ENCODE data around the gene VRK2. TPM values are rescaled to one million over a fixed set of nuclear protein-coding genes. Genes with fewer than 3 reads are reported as not detected.
"Not testable (repeated sequence)": the region's sequence is repeated elsewhere in the genome, so short reads cannot be mapped to it uniquely, and the experiment has no call there.

The VRK2 gene
- total RNA-seq, 1 experiment from 2014 or later, result 25.4 TPM

GRCh38 chr2:58158481-58158880 lies 111.9 kb downstream of the VRK2 start:
- H3K36me3 Mint-ChIP-seq (ENCODE audit: insufficient read depth, unreplicated experiment), result peaks cover 14% of the 10 kb centered on the region
- no peaks in the 10 kb centered on the region for H3K9me3 Mint-ChIP-seq (ENCODE audit: low read depth, unreplicated experiment)
- H3K4me3 Mint-ChIP-seq (ENCODE audit: low read depth, unreplicated experiment), result no peak overlapping the region
- H3K27me3 Mint-ChIP-seq (ENCODE audit: unreplicated experiment), result no peaks in the 10 kb centered on the region
- intact Hi-C loops (cut with micrococcal nuclease; ENCODE audit: unreplicated experiment), result loop anchor here (10.0 kb wide), 1 partner anchor 394 kb away; no protein-coding TSS in a partner anchor
- BruUV-seq (replicated peaks), result no TSS peak
- H3K4me1 Mint-ChIP-seq (ENCODE audit: low read depth, unreplicated experiment), result no peaks in the 10 kb centered on the region
- no peak for DNase-seq
- CTCF ChIA-PET, result no interaction called here
- no peak for TF ChIP-seq CTCF (IDR thresholded peaks at IDR 0.05; ENCODE audit: unreplicated experiment)
- H3K27ac Mint-ChIP-seq (ENCODE audit: unreplicated experiment), result no peak overlapping the region

GRCh38 chr2:58163913-58164312 lies 117.3 kb downstream of the VRK2 start:
- intact Hi-C loops (cut with micrococcal nuclease; ENCODE audit: unreplicated experiment), result no loop called here
- CTCF ChIA-PET, result no interaction called here
- BruUV-seq (replicated peaks), result no TSS peak
- H3K4me1 Mint-ChIP-seq (ENCODE audit: low read depth, unreplicated experiment), result no peaks in the 10 kb centered on the region
- peaks cover 18% of the 10 kb centered on the region for H3K36me3 Mint-ChIP-seq (ENCODE audit: insufficient read depth, unreplicated experiment)
- no peak overlapping the region for H3K27ac Mint-ChIP-seq (ENCODE audit: unreplicated experiment)
- TF ChIP-seq CTCF (IDR thresholded peaks at IDR 0.05; ENCODE audit: unreplicated experiment), result no peak
- no peaks in the 10 kb centered on the region for H3K27me3 Mint-ChIP-seq (ENCODE audit: unreplicated experiment)
- H3K4me3 Mint-ChIP-seq (ENCODE audit: low read depth, unreplicated experiment), result no peak overlapping the region
- no peaks in the 10 kb centered on the region for H3K9me3 Mint-ChIP-seq (ENCODE audit: low read depth, unreplicated experiment)
- DNase-seq, result no peak

- DNase-seq; H3K4me3 Mint-ChIP-seq (ENCODE audit: low read depth, unreplicated experiment); H3K27me3 Mint-ChIP-seq (ENCODE audit: unreplicated experiment); H3K27ac Mint-ChIP-seq (ENCODE audit: unreplicated experiment); H3K9me3 Mint-ChIP-seq (ENCODE audit: low read depth, unreplicated experiment); H3K4me1 Mint-ChIP-seq (ENCODE audit: low read depth, unreplicated experiment); intact Hi-C loops (cut with micrococcal nuclease; ENCODE audit: unreplicated experiment); H3K36me3 Mint-ChIP-seq (ENCODE audit: insufficient read depth, unreplicated experiment); BruUV-seq (replicated peaks): not testable (repeated sequence)
- CTCF ChIA-PET, result interaction anchor here (0.7 kb wide), 1 partner anchor 12 kb away, joined by 3 read pairs; no protein-coding TSS in a partner anchor
These were observed 121.5 kb downstream of the VRK2 start for GRCh38 chr2:58168130-58168529.

GRCh38 chr2:58169845-58170244 lies 123.2 kb downstream of the VRK2 start:
- H3K36me3 Mint-ChIP-seq (ENCODE audit: insufficient read depth, unreplicated experiment); H3K27me3 Mint-ChIP-seq (ENCODE audit: unreplicated experiment); H3K4me3 Mint-ChIP-seq (ENCODE audit: low read depth, unreplicated experiment); CTCF ChIA-PET; DNase-seq; H3K4me1 Mint-ChIP-seq (ENCODE audit: low read depth, unreplicated experiment); BruUV-seq (replicated peaks); intact Hi-C loops (cut with micrococcal nuclease; ENCODE audit: unreplicated experiment); H3K27ac Mint-ChIP-seq (ENCODE audit: unreplicated experiment): not testable (repeated sequence)
- H3K9me3 Mint-ChIP-seq (ENCODE audit: low read depth, unreplicated experiment), result peaks cover 14% of the 10 kb centered on the region

GRCh38 chr2:58170334-58170933 lies 123.8 kb downstream of the VRK2 start:
- peaks cover 14% of the 10 kb centered on the region for H3K9me3 Mint-ChIP-seq (ENCODE audit: low read depth, unreplicated experiment)
- H3K4me1 Mint-ChIP-seq (ENCODE audit: low read depth, unreplicated experiment); H3K27me3 Mint-ChIP-seq (ENCODE audit: unreplicated experiment); DNase-seq; BruUV-seq (replicated peaks); H3K27ac Mint-ChIP-seq (ENCODE audit: unreplicated experiment); H3K36me3 Mint-ChIP-seq (ENCODE audit: insufficient read depth, unreplicated experiment); H3K4me3 Mint-ChIP-seq (ENCODE audit: low read depth, unreplicated experiment); intact Hi-C loops (cut with micrococcal nuclease; ENCODE audit: unreplicated experiment); CTCF ChIA-PET: not testable (repeated sequence)

- H3K36me3 Mint-ChIP-seq (ENCODE audit: insufficient read depth, unreplicated experiment); H3K27ac Mint-ChIP-seq (ENCODE audit: unreplicated experiment); intact Hi-C loops (cut with micrococcal nuclease; ENCODE audit: unreplicated experiment); H3K4me1 Mint-ChIP-seq (ENCODE audit: low read depth, unreplicated experiment); BruUV-seq (replicated peaks); H3K4me3 Mint-ChIP-seq (ENCODE audit: low read depth, unreplicated experiment); DNase-seq; H3K27me3 Mint-ChIP-seq (ENCODE audit: unreplicated experiment); CTCF ChIA-PET: not testable (repeated sequence)
- H3K9me3 Mint-ChIP-seq (ENCODE audit: low read depth, unreplicated experiment), result peaks cover 14% of the 10 kb centered on the region
These were observed 125.2 kb downstream of the VRK2 start for GRCh38 chr2:58171831-58172230.

- H3K4me3 Mint-ChIP-seq (ENCODE audit: low read depth, unreplicated experiment); CTCF ChIA-PET; DNase-seq; H3K27me3 Mint-ChIP-seq (ENCODE audit: unreplicated experiment); intact Hi-C loops (cut with micrococcal nuclease; ENCODE audit: unreplicated experiment); BruUV-seq (replicated peaks); H3K36me3 Mint-ChIP-seq (ENCODE audit: insufficient read depth, unreplicated experiment); H3K4me1 Mint-ChIP-seq (ENCODE audit: low read depth, unreplicated experiment); H3K9me3 Mint-ChIP-seq (ENCODE audit: low read depth, unreplicated experiment); H3K27ac Mint-ChIP-seq (ENCODE audit: unreplicated experiment): not testable (repeated sequence)
These were observed 130.6 kb downstream of the VRK2 start for GRCh38 chr2:58177187-58177586.

GRCh38 chr2:58180175-58180574 lies 133.6 kb downstream of the VRK2 start:
- H3K27me3 Mint-ChIP-seq (ENCODE audit: unreplicated experiment); H3K4me3 Mint-ChIP-seq (ENCODE audit: low read depth, unreplicated experiment); CTCF ChIA-PET; intact Hi-C loops (cut with micrococcal nuclease; ENCODE audit: unreplicated experiment); H3K36me3 Mint-ChIP-seq (ENCODE audit: insufficient read depth, unreplicated experiment); H3K4me1 Mint-ChIP-seq (ENCODE audit: low read depth, unreplicated experiment); H3K9me3 Mint-ChIP-seq (ENCODE audit: low read depth, unreplicated experiment); H3K27ac Mint-ChIP-seq (ENCODE audit: unreplicated experiment); BruUV-seq (replicated peaks); DNase-seq: not testable (repeated sequence)
